SK-N-SH (cell line): ENCODE data around the gene SLC28A3. TPM values are rescaled to one million over a fixed set of nuclear protein-coding genes. Genes with fewer than 3 reads are reported as not detected.

Source experiments
- CTCF ChIA-PET: fragments of 300-600, 350-600 bp; formaldehyde crosslinking; extraction: SDS; loops from one replicate; lab custom pipeline; 2021; lab: Yijun Ruan, JAX
- POLR2A ChIA-PET: fragments of 350-600 bp; sonication (Branson Sonifier 250); formaldehyde crosslinking; extraction: SDS; loops from one replicate; lab custom pipeline; 2020; ENCODE audit warnings: antibody characterized with exemption, inconsistent platforms; lab: Yijun Ruan, JAX
- DNase-seq: peaks from one replicate; pipeline ENCODE4 v3.0.0; 2012
- H2AFZ ChIP-seq: fragments of 200-600 bp; sonication (generic); 2 replicates; pipeline ENCODE4 v1.8.1; 2016; ENCODE audit warnings: antibody characterized with exemption, mild to moderate bottlenecking, low read depth
- H3F3A ChIP-seq: fragments of 200-600 bp; sonication (generic); replicated peaks from 2 replicates; pipeline ENCODE3; 2016; ENCODE audit warnings: antibody characterized with exemption, mild to moderate bottlenecking; ENCODE audit not compliant: insufficient read depth
- H3K27ac ChIP-seq, 2 experiments: fragments of 200-500 bp in 1 of 2; fragments of 200-600 bp in 1 of 2; sonication (Bioruptor generic) in 1 of 2; sonication (generic), shearing (Covaris generic) in 1 of 2; 2 replicates each; pipeline versions ENCODE4 v1.5.1 to v1.6.1; 2014 to 2016; ENCODE audit warnings: low read depth in 2 of 2, inconsistent platforms in 1 of 2, low read length in 1 of 2, mild to moderate bottlenecking in 1 of 2, mixed read lengths in 1 of 2
- H3K27me3 ChIP-seq: fragments of 200-600 bp; sonication (generic), shearing (Covaris generic); 2 replicates; pipeline ENCODE4 v1.6.1; 2016; ENCODE audit warnings: mixed run types; ENCODE audit not compliant: insufficient read depth
- H3K36me3 ChIP-seq, 2 experiments: fragments of 200-500 bp in 1 of 2; fragments of 200-600 bp in 1 of 2; sonication (Bioruptor generic) in 1 of 2; sonication (generic) in 1 of 2; replicated peaks in 1 of 2; 2 replicates each; pipeline versions ENCODE3 to v1.5.1; 2014 to 2016; ENCODE audit warnings: low read length in 1 of 2, mild to moderate bottlenecking in 1 of 2; ENCODE audit not compliant: insufficient read depth in 2 of 2, control insufficient read depth in 1 of 2
- H3K4me1 ChIP-seq, 2 experiments: fragments of 200-500 bp in 1 of 2; fragments of 200-600 bp in 1 of 2; sonication (Bioruptor generic) in 1 of 2; sonication (generic), shearing (Covaris generic) in 1 of 2; 2 replicates each; pipeline versions ENCODE4 v1.5.1 to v1.6.1; 2014 to 2016; ENCODE audit warnings: low read depth in 1 of 2, low read length in 1 of 2, mixed run types in 1 of 2; ENCODE audit not compliant: insufficient read depth in 2 of 2, control insufficient read depth in 1 of 2
- H3K4me2 ChIP-seq: fragments of 200-600 bp; sonication (generic), shearing (Covaris generic); 2 replicates; pipeline ENCODE4 v1.6.1; 2017; ENCODE audit warnings: mixed run types
- H3K4me3 ChIP-seq, 2 experiments: fragments of 200-500 bp in 1 of 2; fragments of 200-600 bp in 1 of 2; sonication (Bioruptor generic) in 1 of 2; sonication (generic), shearing (Covaris generic) in 1 of 2; 2 replicates each; pipeline versions ENCODE4 v1.5.1 to v1.8.1; 2014 to 2016; ENCODE audit warnings: low read depth in 2 of 2, inconsistent platforms in 1 of 2, low read length in 1 of 2, mild to moderate bottlenecking in 1 of 2, mixed read lengths in 1 of 2, moderate library complexity in 1 of 2
- H3K79me2 ChIP-seq: fragments of 200-600 bp; sonication (generic); 2 replicates; pipeline ENCODE4 v1.8.1; 2017; ENCODE audit warnings: mild to moderate bottlenecking; ENCODE audit not compliant: insufficient read depth
- H3K9ac ChIP-seq: fragments of 200-600 bp; sonication (generic); 2 replicates; pipeline ENCODE4 v1.6.1; 2017; ENCODE audit warnings: mixed run types
- H3K9me2 ChIP-seq: fragments of 200-600 bp; sonication (generic); 2 replicates; pipeline ENCODE4 v1.6.1; 2017; ENCODE audit warnings: mixed run types
- H3K9me3 ChIP-seq: fragments of 200-600 bp; sonication (generic); 2 replicates; pipeline ENCODE4 v1.6.1; 2017; ENCODE audit warnings: mixed run types, mild to moderate bottlenecking, moderate library complexity
- H4K20me1 ChIP-seq: fragments of 200-600 bp; sonication (generic); 2 replicates; pipeline ENCODE4 v1.6.1; 2017; ENCODE audit warnings: mild to moderate bottlenecking, mixed run types; ENCODE audit not compliant: insufficient read depth
- CHD2 ChIP-seq: fragments of 150-350 bp; IDR thresholded peaks from 2 replicates; pipeline ENCODE4 v1.6.1; 2018; ENCODE audit warnings: low read length; ENCODE audit not compliant: partially characterized antibody
- EZH2phosphoT487 ChIP-seq: fragments of 200-600 bp; sonication (generic); IDR thresholded peaks from 2 replicates; pipeline ENCODE4 v1.6.1; 2017; ENCODE audit warnings: low read depth, mixed run types, mild to moderate bottlenecking, antibody characterized with exemption, moderate library complexity, borderline replicate concordance
- FOSL2 ChIP-seq: IDR thresholded peaks from 2 replicates; pipeline ENCODE4 v1.4.0; 2012; ENCODE audit warnings: low read depth, mild to moderate bottlenecking, moderate library complexity, borderline replicate concordance
- FOXM1 ChIP-seq: IDR thresholded peaks from 2 replicates; pipeline ENCODE4 v1.4.0; 2012; ENCODE audit warnings: low read depth, mild to moderate bottlenecking
- GABPA ChIP-seq: IDR thresholded peaks from 2 replicates; pipeline ENCODE4 v1.4.0; 2012; ENCODE audit warnings: low read depth, mild to moderate bottlenecking
- GATA2 ChIP-seq: sonication (generic); formaldehyde crosslinking; IDR thresholded peaks from 2 replicates; pipeline ENCODE4 v1.5.0; 2020; ENCODE audit warnings: mild to moderate bottlenecking, missing genetic modification reagents
- JUND ChIP-seq: IDR thresholded peaks from 2 replicates; pipeline ENCODE4 v1.4.0; 2012
- MEF2A ChIP-seq: IDR thresholded peaks from 2 replicates; pipeline ENCODE4 v1.4.0; 2012; ENCODE audit warnings: low read depth, borderline replicate concordance
- NRF1 ChIP-seq: IDR thresholded peaks from 2 replicates; pipeline ENCODE4 v1.6.1; 2012; ENCODE audit warnings: low read depth, mild to moderate bottlenecking, low read length
- RAD21 ChIP-seq: IDR thresholded peaks from 2 replicates; pipeline ENCODE4 v1.6.1; 2012; ENCODE audit warnings: mild to moderate bottlenecking, low read length
- RFX5 ChIP-seq: IDR thresholded peaks from 2 replicates; pipeline ENCODE4 v1.6.1; 2012; ENCODE audit warnings: mild to moderate bottlenecking, improper control_type of control experiment, low read length
- SIN3A ChIP-seq: IDR thresholded peaks from 2 replicates; pipeline ENCODE4 v1.6.1; 2012; ENCODE audit warnings: low read depth, mild to moderate bottlenecking, low read length, moderate library complexity, borderline replicate concordance
- TCF12 ChIP-seq: IDR thresholded peaks from 2 replicates; pipeline ENCODE4 v1.4.0; 2012
- TEAD4 ChIP-seq: IDR thresholded peaks from 2 replicates; pipeline ENCODE4 v1.4.0; 2012; ENCODE audit warnings: mild to moderate bottlenecking, borderline replicate concordance; ENCODE audit not compliant: insufficient read depth
- YY1 ChIP-seq: IDR thresholded peaks from 2 replicates; pipeline ENCODE4 v1.4.0; 2012; ENCODE audit warnings: low read depth, mild to moderate bottlenecking
- WGBS: methylation state at CpG from one replicate; pipeline ENCODE4 v1.1.6; 2017; ENCODE audit warnings: low lambda C conversion rate; 5-methylcytosine and 5-hydroxymethylcytosine counted together
- polyA plus RNA-seq, 3 experiments: library from polyadenylated mRNA; depleted of rRNA; stranded (reverse); fragments of >200 nt; gene quantifications; 2 replicates each; pipeline ENCODE4 v1.2.3, GENCODE V29; 2012
- TF ChIP-seq, protein P1 (sequence below): fragments of 150-350 bp; IDR thresholded peaks from 2 replicates; pipeline ENCODE4 v1.6.1; 2016; ENCODE audit warnings: mild to moderate bottlenecking, low read depth, low read length
- TF ChIP-seq, protein P2 (sequence below): IDR thresholded peaks from 2 replicates; pipeline ENCODE4 v1.4.0; 2012; ENCODE audit warnings: low read depth, borderline replicate concordance
- TF ChIP-seq, protein P3 (sequence below): IDR thresholded peaks from 2 replicates; pipeline ENCODE4; 2012
- TF ChIP-seq, protein P4 (sequence below): IDR thresholded peaks from 2 replicates; pipeline ENCODE4 v1.6.1; 2012; ENCODE audit warnings: mild to moderate bottlenecking, low read depth, low read length, moderate library complexity
- TF ChIP-seq, protein P5 (sequence below): fragments of 150-350 bp; IDR thresholded peaks from 2 replicates; pipeline ENCODE4 v1.6.1; 2017; ENCODE audit warnings: antibody characterized with exemption, low read length, low read depth, borderline replicate concordance

SLC28A3 gene
- polyA plus RNA-seq, 1 of the 3 experiments (the other 2 are of a cell fraction), result 0.23 TPM

DNA sequence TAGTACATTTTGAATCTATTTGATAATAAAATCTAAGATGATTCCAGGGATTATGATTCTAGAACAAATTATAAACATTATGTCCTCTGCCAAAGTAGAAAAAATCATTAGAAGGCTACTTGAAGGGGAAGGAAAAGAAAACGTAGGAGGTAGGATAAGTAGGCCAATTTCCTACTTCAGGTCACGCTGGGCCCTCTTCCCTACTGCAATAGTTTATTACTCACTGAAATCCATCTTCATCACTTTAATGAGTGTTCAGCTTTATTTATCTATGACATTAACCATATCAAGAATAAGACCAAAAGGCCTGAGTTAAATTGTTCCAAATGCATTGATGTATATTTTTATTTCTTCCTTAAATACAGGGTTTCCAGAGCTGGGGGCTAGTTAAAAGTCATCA is 21.6 kb downstream of the SLC28A3 start:
- ChIA-PET CTCF (interaction anchor here (1.1 kb wide), 1 partner anchor 382 kb away, joined by 3 read pairs; no protein-coding TSS in a partner anchor), POLR2A (no interaction called here)
- H3K9me2 ChIP-seq, result no peaks in the 10 kb centered on the region
- no peak overlapping the region for H3K4me3 ChIP-seq
- H3K9ac ChIP-seq, result no peak overlapping the region
- no peaks in the 10 kb centered on the region for H3K4me1 ChIP-seq
- DNase-seq, result no peak
- no peak overlapping the region for H3K27ac ChIP-seq
- no peak for TF ChIP-seq RFX5
- TF ChIP-seq, protein P1, sequence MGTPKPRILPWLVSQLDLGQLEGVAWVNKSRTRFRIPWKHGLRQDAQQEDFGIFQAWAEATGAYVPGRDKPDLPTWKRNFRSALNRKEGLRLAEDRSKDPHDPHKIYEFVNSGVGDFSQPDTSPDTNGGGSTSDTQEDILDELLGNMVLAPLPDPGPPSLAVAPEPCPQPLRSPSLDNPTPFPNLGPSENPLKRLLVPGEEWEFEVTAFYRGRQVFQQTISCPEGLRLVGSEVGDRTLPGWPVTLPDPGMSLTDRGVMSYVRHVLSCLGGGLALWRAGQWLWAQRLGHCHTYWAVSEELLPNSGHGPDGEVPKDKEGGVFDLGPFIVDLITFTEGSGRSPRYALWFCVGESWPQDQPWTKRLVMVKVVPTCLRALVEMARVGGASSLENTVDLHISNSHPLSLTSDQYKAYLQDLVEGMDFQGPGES, result no peak
- TF ChIP-seq YY1, result no peak
- TF ChIP-seq MEF2A, result no peak
- TF ChIP-seq CHD2, result no peak
- TF ChIP-seq TCF12, result no peak
- TF ChIP-seq GABPA, result no peak
- no peak for TF ChIP-seq FOSL2
- no peak for TF ChIP-seq JUND
- TF ChIP-seq TEAD4, result no peak
- TF ChIP-seq, protein P2, sequence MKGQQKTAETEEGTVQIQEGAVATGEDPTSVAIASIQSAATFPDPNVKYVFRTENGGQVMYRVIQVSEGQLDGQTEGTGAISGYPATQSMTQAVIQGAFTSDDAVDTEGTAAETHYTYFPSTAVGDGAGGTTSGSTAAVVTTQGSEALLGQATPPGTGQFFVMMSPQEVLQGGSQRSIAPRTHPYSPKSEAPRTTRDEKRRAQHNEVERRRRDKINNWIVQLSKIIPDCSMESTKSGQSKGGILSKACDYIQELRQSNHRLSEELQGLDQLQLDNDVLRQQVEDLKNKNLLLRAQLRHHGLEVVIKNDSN, result no peak
- TF ChIP-seq, protein P3, sequence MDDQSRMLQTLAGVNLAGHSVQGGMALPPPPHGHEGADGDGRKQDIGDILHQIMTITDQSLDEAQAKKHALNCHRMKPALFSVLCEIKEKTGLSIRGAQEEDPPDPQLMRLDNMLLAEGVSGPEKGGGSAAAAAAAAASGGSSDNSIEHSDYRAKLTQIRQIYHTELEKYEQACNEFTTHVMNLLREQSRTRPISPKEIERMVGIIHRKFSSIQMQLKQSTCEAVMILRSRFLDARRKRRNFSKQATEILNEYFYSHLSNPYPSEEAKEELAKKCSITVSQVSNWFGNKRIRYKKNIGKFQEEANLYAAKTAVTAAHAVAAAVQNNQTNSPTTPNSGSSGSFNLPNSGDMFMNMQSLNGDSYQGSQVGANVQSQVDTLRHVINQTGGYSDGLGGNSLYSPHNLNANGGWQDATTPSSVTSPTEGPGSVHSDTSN, result no peak
- TF ChIP-seq SIN3A, result no peak
- H3K79me2 ChIP-seq, result no peaks in the 10 kb centered on the region
- no peaks in the 10 kb centered on the region for H4K20me1 ChIP-seq
- no peaks in the 10 kb centered on the region for H3K9me3 ChIP-seq
- no peak overlapping the region for H2AFZ ChIP-seq
- H3K4me2 ChIP-seq, result no peak overlapping the region
- H3K27me3 ChIP-seq, result no peaks in the 10 kb centered on the region
- no peaks in the 10 kb centered on the region for H3K36me3 ChIP-seq
- WGBS, result 88% methylated on average over 2 of the region's 2 CpGs
- H3F3A ChIP-seq, result no peaks in the 10 kb centered on the region

DNA sequence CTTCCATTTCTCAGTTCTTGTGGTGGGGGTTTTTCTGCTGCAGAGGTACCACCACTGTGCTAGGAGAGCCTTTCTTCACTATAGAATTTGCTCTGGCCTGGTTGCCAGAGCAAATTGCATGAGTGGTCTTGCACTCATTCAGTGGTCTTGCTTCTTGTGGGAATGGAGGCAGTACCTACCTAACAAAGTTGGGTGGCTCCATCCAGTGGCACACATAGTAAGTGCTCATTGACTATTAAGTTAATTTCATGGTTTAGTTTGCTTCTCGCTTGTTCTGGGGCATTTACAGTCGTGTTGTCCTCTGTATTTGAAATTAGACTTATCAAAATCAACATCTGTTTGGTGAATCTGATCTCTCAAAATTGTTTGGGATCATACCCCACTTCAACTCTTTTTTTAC is 23.0 kb downstream of the SLC28A3 start:
- H3K4me3 ChIP-seq, result no peak overlapping the region
- H3K9me3 ChIP-seq, result no peaks in the 10 kb centered on the region
- H3K27ac ChIP-seq, result no peak overlapping the region
- no peaks in the 10 kb centered on the region for H4K20me1 ChIP-seq
- H2AFZ ChIP-seq, result no peak overlapping the region
- POLR2A ChIA-PET, result no interaction called here
- no peaks in the 10 kb centered on the region for H3F3A ChIP-seq
- H3K36me3 ChIP-seq, result no peaks in the 10 kb centered on the region
- H3K9ac ChIP-seq, result no peak overlapping the region
- H3K4me1 ChIP-seq, result no peaks in the 10 kb centered on the region
- H3K9me2 ChIP-seq, result no peaks in the 10 kb centered on the region
- H3K79me2 ChIP-seq, result no peaks in the 10 kb centered on the region
- WGBS, result 63% methylated on average over 2 of the region's 2 CpGs
- DNase-seq, result no peak
- no peaks in the 10 kb centered on the region for H3K27me3 ChIP-seq
- CTCF ChIA-PET, result interaction anchor here (1.6 kb wide), 1 partner anchor 80 kb away, joined by 3 read pairs; no protein-coding TSS in a partner anchor
- H3K4me2 ChIP-seq, result no peak overlapping the region
- TF ChIP-seq GATA2 (CRISPR knock-in tag) (no peak), EZH2phosphoT487 (no peak), FOXM1 (no peak), SIN3A (no peak), NRF1 (no peak), RFX5 (no peak), RAD21 (peak; percentile 25; the same call in 1 of the 2 replicates)
- TF ChIP-seq, protein P3, result no peak
- TF ChIP-seq, protein P4, sequence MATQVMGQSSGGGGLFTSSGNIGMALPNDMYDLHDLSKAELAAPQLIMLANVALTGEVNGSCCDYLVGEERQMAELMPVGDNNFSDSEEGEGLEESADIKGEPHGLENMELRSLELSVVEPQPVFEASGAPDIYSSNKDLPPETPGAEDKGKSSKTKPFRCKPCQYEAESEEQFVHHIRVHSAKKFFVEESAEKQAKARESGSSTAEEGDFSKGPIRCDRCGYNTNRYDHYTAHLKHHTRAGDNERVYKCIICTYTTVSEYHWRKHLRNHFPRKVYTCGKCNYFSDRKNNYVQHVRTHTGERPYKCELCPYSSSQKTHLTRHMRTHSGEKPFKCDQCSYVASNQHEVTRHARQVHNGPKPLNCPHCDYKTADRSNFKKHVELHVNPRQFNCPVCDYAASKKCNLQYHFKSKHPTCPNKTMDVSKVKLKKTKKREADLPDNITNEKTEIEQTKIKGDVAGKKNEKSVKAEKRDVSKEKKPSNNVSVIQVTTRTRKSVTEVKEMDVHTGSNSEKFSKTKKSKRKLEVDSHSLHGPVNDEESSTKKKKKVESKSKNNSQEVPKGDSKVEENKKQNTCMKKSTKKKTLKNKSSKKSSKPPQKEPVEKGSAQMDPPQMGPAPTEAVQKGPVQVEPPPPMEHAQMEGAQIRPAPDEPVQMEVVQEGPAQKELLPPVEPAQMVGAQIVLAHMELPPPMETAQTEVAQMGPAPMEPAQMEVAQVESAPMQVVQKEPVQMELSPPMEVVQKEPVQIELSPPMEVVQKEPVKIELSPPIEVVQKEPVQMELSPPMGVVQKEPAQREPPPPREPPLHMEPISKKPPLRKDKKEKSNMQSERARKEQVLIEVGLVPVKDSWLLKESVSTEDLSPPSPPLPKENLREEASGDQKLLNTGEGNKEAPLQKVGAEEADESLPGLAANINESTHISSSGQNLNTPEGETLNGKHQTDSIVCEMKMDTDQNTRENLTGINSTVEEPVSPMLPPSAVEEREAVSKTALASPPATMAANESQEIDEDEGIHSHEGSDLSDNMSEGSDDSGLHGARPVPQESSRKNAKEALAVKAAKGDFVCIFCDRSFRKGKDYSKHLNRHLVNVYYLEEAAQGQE, result no peak
- TF ChIP-seq, protein P5, sequence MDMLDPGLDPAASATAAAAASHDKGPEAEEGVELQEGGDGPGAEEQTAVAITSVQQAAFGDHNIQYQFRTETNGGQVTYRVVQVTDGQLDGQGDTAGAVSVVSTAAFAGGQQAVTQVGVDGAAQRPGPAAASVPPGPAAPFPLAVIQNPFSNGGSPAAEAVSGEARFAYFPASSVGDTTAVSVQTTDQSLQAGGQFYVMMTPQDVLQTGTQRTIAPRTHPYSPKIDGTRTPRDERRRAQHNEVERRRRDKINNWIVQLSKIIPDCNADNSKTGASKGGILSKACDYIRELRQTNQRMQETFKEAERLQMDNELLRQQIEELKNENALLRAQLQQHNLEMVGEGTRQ, result no peak
